Ishikawa (cell line): ENCODE results near the gene DRP2.

Experiments used
- EP300 ChIP-seq: IDR thresholded peaks from 2 replicates; pipeline ENCODE4 v1.6.1; 2012; ENCODE audit warnings: borderline replicate concordance
- RAD21 ChIP-seq: IDR thresholded peaks from 2 replicates; pipeline ENCODE4 v1.6.1; 2012; ENCODE audit warnings: low read depth
- YY1 ChIP-seq: IDR thresholded peaks from 2 replicates; pipeline ENCODE4 v1.6.1; 2012; ENCODE audit warnings: low read depth
- TF ChIP-seq, protein P1 (sequence below): IDR thresholded peaks from 2 replicates; pipeline ENCODE4 v1.6.1; 2012; ENCODE audit warnings: low read depth, mild to moderate bottlenecking

DNA sequence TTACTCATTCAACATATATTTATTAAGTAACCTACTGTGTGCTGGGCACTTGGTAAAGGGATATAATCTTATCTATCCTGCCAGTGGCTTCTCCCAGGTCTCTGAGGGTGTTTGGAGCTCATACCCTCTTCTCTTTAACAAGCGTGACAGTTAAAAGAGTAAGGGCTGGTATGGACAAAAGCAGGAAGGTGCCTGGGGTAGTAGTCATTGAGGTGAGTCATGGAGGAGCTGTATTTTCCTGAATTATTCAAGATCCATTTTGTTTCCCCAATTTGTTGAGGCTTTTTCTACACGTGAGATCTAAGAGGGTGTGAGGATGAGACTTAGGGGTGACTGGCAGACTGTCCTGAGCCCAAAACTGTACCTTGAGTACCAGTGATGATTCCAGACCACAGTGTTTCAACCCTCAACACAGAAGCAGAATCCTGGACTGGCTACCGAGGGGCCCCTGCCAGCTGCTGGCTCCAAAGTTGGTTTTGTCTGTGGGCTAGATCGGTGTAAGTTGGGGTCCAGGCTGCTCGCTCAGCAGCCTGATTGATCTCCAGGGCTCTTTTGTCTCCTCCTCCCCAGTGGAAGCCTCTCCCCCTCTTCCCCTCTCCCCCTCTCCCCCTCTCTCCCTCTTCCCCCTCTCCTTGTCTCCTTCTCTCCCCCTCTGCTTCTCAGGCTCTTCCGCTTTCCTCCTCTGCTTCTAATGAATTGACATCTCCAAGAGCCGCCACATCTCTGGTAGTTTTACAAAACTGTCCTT lies at the start of gene DRP2:
- TF ChIP-seq RAD21, result no peak
- TF ChIP-seq YY1, result no peak
- no peak for TF ChIP-seq EP300
- TF ChIP-seq, protein P1, sequence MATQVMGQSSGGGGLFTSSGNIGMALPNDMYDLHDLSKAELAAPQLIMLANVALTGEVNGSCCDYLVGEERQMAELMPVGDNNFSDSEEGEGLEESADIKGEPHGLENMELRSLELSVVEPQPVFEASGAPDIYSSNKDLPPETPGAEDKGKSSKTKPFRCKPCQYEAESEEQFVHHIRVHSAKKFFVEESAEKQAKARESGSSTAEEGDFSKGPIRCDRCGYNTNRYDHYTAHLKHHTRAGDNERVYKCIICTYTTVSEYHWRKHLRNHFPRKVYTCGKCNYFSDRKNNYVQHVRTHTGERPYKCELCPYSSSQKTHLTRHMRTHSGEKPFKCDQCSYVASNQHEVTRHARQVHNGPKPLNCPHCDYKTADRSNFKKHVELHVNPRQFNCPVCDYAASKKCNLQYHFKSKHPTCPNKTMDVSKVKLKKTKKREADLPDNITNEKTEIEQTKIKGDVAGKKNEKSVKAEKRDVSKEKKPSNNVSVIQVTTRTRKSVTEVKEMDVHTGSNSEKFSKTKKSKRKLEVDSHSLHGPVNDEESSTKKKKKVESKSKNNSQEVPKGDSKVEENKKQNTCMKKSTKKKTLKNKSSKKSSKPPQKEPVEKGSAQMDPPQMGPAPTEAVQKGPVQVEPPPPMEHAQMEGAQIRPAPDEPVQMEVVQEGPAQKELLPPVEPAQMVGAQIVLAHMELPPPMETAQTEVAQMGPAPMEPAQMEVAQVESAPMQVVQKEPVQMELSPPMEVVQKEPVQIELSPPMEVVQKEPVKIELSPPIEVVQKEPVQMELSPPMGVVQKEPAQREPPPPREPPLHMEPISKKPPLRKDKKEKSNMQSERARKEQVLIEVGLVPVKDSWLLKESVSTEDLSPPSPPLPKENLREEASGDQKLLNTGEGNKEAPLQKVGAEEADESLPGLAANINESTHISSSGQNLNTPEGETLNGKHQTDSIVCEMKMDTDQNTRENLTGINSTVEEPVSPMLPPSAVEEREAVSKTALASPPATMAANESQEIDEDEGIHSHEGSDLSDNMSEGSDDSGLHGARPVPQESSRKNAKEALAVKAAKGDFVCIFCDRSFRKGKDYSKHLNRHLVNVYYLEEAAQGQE, result no peak
